ENCODE measurements around the gene PSMA2. TPM values are rescaled to one million over a fixed set of nuclear protein-coding genes. Genes with fewer than 3 reads are reported as not detected.
A peak's percentile ranks its signal among the peaks of the same experiment; 100 is the strongest.

Gene PSMA2
- total RNA-seq, 4 donors from 2014 or later: 42.2 to 71.2 (median 63.8) TPM

DNA sequence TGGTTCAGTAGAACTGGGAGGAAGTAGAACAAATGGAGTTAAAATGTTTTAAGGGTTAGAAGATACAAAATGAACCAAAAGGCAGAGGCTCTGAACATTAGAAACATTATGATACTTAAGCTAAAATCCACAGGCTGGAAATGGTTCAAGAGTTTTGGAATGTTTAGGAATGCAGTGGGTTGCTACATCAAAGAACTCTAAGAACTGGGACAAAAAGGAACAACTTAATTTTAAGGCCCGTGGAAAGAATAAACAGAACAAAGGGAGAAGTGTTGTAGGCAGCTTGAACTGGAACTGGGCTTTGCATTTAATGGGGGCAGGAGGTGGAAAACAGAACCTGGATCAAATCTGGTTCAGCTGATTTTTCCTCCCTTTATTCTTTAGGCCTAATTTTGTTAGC, 16.6 kb downstream of the PSMA2 start:
- Histone ChIP-seq H3K4me3 (replicated peaks in 1 of 3) (no peak overlapping the region), H3K4me1 (peaks cover 13 to 22% of the 10 kb centered on the region in 2 donors), H3K9me3 (no peaks in the 10 kb centered on the region), H3K36me3 (peaks cover 19 to 27% of the 10 kb centered on the region in 2 donors), H3K27ac (peak overlapping the region in 1 of 3 donors; percentile 11), H3K27me3 (no peaks in the 10 kb centered on the region)
- 34 to 36% methylated on average over 1 of the region's 1 CpG for WGBS, 2 donors
- intact Hi-C loops (cut with DNase I): no loop called here
- TF ChIP-seq, protein P1, sequence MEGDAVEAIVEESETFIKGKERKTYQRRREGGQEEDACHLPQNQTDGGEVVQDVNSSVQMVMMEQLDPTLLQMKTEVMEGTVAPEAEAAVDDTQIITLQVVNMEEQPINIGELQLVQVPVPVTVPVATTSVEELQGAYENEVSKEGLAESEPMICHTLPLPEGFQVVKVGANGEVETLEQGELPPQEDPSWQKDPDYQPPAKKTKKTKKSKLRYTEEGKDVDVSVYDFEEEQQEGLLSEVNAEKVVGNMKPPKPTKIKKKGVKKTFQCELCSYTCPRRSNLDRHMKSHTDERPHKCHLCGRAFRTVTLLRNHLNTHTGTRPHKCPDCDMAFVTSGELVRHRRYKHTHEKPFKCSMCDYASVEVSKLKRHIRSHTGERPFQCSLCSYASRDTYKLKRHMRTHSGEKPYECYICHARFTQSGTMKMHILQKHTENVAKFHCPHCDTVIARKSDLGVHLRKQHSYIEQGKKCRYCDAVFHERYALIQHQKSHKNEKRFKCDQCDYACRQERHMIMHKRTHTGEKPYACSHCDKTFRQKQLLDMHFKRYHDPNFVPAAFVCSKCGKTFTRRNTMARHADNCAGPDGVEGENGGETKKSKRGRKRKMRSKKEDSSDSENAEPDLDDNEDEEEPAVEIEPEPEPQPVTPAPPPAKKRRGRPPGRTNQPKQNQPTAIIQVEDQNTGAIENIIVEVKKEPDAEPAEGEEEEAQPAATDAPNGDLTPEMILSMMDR (IDR thresholded peaks at IDR 0.05): no peak
- no peak for TF ChIP-seq POLR2A (IDR thresholded peaks at IDR 0.05)
- DNase-seq: no peak

DNA sequence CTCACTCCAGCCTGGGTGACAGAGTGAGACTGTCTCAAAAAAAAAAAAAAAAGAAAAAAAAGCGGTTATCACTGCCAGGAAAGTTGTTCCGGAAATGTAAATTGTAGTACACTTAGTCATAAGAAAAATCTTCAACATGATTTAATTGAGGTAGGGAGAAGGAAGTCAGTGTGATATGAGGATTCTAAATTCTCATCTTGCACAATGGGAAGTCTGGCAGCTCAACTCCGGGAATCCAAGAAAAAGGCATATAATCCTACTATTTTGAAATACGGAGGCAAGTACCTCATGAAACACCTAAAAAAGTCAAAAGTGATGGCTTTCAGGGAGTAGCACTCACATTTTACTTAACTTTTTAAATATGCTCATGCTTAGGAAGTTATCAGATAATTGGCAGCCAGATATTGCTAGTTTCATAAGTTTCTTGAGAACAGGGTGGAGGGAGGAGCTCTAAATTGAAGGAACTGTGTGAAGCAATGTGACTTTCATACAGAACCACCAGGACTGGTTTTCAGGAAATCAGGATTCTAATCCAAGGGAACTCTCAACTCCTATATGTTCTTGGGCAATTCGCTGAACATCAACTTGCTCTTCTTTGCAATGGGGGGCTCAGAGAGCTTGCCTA, 17.4 kb downstream of the PSMA2 start:
- Histone ChIP-seq H3K27ac (peak overlapping the region in 1 of 3 donors; percentile 12), H3K4me1 (peaks cover 14 to 22% of the 10 kb centered on the region in 2 donors), H3K9me3 (no peaks in the 10 kb centered on the region), H3K4me3 (replicated peaks in 1 of 3) (no peak overlapping the region), H3K36me3 (peaks cover 10 to 19% of the 10 kb centered on the region in 2 donors), H3K27me3 (no peaks in the 10 kb centered on the region)
- intact Hi-C loops (cut with DNase I): no loop called here
- TF ChIP-seq, protein P1 (IDR thresholded peaks at IDR 0.05): no peak
- WGBS, 2 donors: 51 to 62% methylated on average over 4 to 5 of the region's 5 CpGs
- no peak for DNase-seq

GRCh38 chr7:42914009-42914408, 18.0 kb downstream of the PSMA2 start:
- 77 to 79% methylated on average over 6 of the region's 6 CpGs for WGBS, 2 donors

DNA sequence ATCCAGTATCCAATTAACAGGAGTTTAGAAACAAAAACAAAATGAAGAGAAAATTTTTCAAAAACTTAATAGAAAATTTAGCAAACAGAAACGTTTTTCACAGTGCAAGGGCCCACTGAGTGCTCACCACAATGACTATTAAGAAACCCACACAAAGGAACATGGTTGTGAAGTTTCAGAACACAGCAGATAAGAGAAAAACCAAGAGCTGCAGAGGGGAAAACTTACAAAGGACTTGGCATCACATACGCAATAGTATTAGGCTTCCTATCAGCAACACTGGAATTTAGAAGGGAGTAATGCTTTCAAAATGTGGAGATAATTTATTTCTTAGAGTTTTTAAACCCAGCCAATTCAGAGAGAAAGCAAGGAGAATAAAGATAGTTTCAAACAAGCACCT, 18.4 kb downstream of the PSMA2 start:
- TF ChIP-seq, protein P1 (IDR thresholded peaks at IDR 0.05): no peak
- TF ChIP-seq POLR2A (IDR thresholded peaks at IDR 0.05): no peak
- Histone ChIP-seq H3K9me3 (no peaks in the 10 kb centered on the region), H3K27me3 (no peaks in the 10 kb centered on the region), H3K4me1 (peaks cover 14 to 22% of the 10 kb centered on the region in 2 donors), H3K36me3 (peaks cover 10 to 12% of the 10 kb centered on the region in 2 donors), H3K4me3 (replicated peaks in 1 of 3) (no peak overlapping the region), H3K27ac (no peak overlapping the region)
- DNase-seq: no peak
- WGBS, 2 donors: 75 to 76% methylated on average over 2 of the region's 2 CpGs
- intact Hi-C loops (cut with DNase I): no loop called here

More at GRCh38 chr7:42914009-42914408, 18.0 kb downstream of the PSMA2 start:
- TF ChIP-seq, protein P1 (IDR thresholded peaks at IDR 0.05): no peak
- TF ChIP-seq POLR2A (IDR thresholded peaks at IDR 0.05): no peak
- peaks cover 10 to 14% of the 10 kb centered on the region in 2 donors for H3K36me3 ChIP-seq
- H3K4me1 ChIP-seq: peaks cover 14 to 22% of the 10 kb centered on the region in 2 donors
- intact Hi-C loops (cut with DNase I): no loop called here
- H3K9me3 ChIP-seq: no peaks in the 10 kb centered on the region
- H3K27me3 ChIP-seq: no peaks in the 10 kb centered on the region
- no peak for DNase-seq
- H3K4me3 ChIP-seq (replicated peaks in 1 of 3): no peak overlapping the region
- H3K27ac ChIP-seq: no peak overlapping the region
